HG03064 (cell line): Measurements from ENCODE around the gene LRRC4C.

Experiments used
- ATAC-seq: cut with Tn5 transposase; IDR thresholded peaks from one replicate; pipeline ENCODE4 v1.9.1; 2021; ENCODE audit warnings: low read depth; ENCODE audit not compliant: unreplicated experiment

The LRRC4C gene

GRCh38 chr11:40323241-40323640 lies 1136.2 kb downstream of the LRRC4C start:
- no peak for ATAC-seq

DNA sequence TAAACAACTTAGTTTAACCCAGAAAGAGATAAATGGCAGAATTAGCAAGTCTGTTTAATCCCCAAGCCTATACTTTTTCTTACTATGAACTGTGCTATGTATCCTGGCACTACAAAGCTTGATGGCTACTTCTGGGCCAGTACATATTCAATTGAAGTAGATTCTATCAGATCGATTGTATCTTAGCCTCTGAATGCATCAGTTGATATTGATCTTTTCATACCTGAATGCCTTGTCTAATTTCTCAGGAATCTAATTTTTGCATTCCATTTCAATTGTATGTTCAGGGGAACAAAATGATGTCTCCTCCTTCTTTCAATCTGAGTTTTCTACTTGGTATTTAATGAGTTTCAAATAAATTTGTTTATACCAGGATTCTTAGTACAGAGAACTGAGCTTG lies 1137.9 kb downstream of the LRRC4C start:
- ATAC-seq = no peak

- ATAC-seq = no peak
Measured at GRCh38 chr11:40316171-40316570, 1143.3 kb downstream of the LRRC4C start.

GRCh38 chr11:40315122-40315521 lies 1144.3 kb downstream of the LRRC4C start:
- ATAC-seq = no peak

GRCh38 chr11:40314327-40314726 lies 1145.1 kb downstream of the LRRC4C start:
- ATAC-seq = no peak

DNA sequence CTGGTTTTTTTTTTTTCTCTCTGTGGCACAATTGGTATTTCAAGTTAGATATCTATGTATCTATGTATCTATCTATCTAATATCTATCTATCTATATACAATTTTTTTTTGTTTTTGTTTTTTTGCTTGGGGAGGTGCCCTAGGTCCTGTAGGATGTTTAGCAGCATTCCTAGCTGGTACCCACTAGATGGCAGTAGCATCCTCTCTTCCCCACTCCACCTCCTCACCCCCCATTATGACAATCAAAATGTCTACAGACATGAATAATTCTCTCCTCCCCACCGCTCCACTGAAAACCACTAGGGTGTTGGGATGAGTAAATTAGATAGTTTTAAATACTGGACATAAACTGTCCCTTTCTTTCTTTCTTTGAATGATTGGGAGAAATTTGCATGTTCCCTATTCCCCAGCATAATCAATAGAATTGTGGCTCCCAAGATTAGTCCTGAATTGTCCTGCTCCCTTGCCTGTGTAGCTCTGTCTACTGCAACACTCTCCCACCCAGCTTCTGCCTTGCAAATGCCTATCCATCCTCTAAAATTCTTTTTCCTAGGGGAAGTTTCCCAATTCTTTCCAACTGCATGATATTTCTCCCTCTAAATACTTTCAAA lies 1152.4 kb downstream of the LRRC4C start:
- ATAC-seq = no peak

DNA sequence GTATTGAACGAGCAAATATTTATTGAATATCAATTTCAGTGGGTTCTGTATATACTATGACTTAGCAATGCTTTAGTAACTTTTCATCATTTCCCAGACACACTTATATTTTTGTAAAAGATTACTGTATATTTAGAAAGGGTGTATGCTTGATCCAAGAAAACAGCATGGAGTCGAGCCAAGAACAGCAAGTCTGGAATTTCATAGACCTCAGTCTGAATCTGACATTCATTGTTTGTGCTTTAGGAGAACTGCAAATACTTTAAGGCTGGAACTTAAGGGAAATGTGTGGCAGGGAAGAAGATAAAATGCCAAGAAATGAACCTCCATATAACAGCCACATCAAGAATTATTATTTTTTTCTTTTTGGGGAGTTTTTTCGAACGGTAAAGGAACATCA lies 1156.8 kb downstream of the LRRC4C start:
- no peak for ATAC-seq

GRCh38 chr11:40295466-40295865 lies 1164.0 kb downstream of the LRRC4C start:
- ATAC-seq = no peak

DNA sequence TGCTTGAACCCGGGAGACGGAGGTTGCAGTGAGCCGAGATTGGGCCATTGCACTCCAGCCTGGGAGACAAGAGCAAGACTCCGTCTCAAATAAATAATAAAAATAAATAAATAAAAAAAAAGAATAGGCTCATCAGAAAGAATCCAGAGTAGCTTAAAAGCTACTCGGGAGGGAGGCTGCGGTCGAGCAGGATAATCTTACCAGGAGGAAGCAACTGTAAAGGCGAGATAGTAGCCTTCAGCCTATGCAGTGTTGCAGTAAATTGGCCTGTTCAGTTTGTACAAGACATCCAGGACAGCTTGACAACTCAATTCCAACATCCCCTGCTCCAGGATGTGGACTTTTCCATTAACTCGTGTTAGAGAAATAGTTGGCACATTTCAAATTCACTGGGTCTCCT lies 1164.7 kb downstream of the LRRC4C start:
- ATAC-seq = no peak

- ATAC-seq = peak; percentile 24
Measured at GRCh38 chr11:40294349-40294735, 1165.1 kb downstream of the LRRC4C start.

DNA sequence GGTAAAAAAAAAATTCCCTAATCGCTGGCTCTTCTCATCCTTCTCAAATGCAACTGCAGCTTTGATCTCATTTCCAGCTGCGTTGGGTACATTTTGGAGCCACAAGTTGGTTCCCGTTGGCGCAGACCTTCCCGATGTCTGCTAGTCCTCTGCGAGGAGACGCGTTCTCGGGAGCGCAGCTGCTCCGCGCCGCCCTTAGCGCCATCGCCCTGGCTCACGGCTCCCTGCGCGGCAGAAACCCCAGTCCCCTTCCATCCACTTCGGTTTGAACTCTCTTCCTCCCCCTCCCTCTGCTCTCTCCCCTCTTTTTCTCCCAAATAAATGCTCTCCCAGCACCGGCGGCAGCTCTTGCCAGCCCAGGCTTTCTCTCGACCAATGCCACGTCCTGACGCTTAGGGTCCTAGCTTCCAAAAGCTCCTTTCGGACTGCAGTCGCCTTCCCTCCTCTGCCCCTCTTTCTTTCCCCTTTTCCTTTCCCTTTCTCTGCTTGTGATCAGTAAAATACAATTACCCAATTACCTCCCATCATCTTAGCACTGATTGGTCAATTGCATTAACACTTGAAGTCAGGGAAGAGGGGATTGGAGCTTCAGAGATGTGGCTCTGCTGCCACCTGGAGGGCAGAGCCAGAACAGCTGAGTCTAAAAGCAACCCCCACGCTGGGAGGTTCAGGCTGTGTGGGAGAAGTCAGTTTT lies 1165.7 kb downstream of the LRRC4C start:
- peak; percentile 93 for ATAC-seq

- no peak for ATAC-seq
Measured at GRCh38 chr11:40292721-40293508, 1166.5 kb downstream of the LRRC4C start.

- no peak for ATAC-seq
Measured at GRCh38 chr11:40291741-40292140, 1167.7 kb downstream of the LRRC4C start.

GRCh38 chr11:40291329-40291728 lies 1168.1 kb downstream of the LRRC4C start:
- ATAC-seq = no peak

DNA sequence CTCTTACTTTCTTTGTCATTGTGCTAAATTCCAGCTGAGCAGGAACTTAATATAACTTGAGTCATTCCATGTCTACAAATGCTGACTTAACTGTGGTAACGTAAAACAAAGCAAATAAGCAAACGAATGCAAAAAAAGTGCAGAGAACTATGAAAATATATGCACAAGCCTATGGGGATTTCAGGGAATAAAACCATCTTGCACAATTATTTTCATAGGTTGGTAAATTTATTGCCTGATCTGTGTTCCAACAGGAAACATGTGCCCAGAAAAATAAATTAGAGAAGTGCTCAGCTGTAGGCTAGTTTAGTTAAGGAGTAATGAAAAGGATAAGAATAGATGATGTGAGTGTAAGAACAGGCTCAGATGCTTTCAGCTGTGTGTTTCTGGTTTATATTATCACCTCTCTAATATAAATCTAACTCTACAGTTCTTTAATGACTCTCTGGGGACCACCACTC lies 1169.3 kb downstream of the LRRC4C start:
- ATAC-seq = no peak

- no peak for ATAC-seq
Measured at GRCh38 chr11:40289370-40289769, 1170.1 kb downstream of the LRRC4C start.

- ATAC-seq = no peak
Measured at GRCh38 chr11:40287916-40288803, 1171.3 kb downstream of the LRRC4C start.

DNA sequence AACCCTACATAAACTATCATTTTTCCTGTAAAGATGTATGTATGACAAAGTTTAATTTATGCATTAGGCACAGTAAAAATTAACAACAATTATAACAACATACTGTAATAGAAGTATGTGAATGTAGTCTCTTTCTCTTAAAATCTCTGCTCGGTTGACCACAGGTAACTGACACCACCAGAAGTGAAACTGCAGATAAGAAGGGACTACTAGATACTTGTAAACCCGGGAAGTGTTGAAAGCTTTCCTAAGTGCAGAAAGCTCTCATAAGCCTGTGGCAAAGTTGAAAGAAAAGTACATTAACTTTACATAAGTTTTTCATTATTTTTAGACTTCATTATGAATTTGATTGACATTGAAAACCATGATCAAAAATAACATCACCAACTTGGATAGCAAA lies 1173.3 kb downstream of the LRRC4C start:
- ATAC-seq = no peak

DNA sequence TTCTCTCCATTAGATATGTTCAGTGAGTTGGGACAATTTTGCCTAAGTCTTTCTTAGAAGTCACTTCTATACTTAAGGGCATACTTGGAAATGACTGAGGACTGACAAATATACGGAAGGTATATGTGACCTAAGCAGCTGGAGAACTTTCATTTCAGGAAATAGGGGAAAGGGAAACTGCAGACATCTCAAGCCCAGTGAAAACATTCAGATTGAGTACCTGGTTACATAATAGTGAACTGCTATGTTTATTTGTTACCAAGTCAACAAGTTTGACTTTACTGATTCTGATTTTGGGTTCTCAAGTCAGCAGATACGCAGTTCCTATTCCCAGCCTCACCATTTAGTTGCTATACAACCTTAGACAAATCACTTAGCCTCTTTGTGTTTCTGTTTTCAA lies 1173.9 kb downstream of the LRRC4C start:
- ATAC-seq = no peak

DNA sequence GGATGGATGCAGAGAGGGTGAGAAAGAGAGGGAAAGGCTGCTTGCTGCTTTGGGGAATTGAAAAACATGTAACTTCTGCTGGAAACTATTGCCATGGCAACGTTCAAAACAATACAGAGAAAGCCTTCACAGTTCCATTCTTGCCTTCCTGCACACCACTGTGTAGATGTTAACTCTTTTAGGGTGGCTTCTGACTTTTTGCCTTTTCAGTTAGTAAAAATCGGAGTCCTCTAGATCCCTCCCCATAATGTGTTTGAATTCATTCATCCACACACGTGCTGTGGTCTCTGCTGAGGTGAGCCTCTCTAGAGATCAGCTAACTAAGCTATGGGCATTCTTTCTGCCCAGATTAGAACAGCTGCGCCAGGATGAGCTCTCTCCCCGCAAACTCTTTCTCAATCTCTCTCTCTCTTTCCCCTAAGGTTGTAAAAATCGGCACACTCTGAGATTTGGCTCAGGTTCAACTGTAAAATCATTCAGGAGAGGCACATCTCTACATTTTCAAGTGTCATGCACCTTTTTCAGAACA lies 1178.3 kb downstream of the LRRC4C start:
- ATAC-seq = no peak
